ENCODE results near the gene FIGN.

GRCh38 chr2:163673522-163673921, 62.3 kb downstream of the FIGN start:
- TF ChIP-seq MAX (IDR thresholded peaks at IDR 0.05; ENCODE audit: insufficient read depth, insufficient read length) (no peak), EZH2 (IDR thresholded peaks at IDR 0.05; ENCODE audit: borderline replicate concordance, low read depth, low read length, severe bottlenecking) (no peak), CTCF (IDR thresholded peaks at IDR 0.05; ENCODE audit: extremely low read depth in 1 of 2, insufficient read depth in 1 of 2, low read depth in 1 of 2, low read length in 2 of 2) (no peak), POLR2AphosphoS5 (IDR thresholded peaks at IDR 0.05; ENCODE audit: insufficient read depth, low read depth, low read length) (no peak), POLR2A (IDR thresholded peaks at IDR 0.05; ENCODE audit: low read depth, low read length) (no peak), JUN (IDR thresholded peaks at IDR 0.05; ENCODE audit: borderline replicate concordance, insufficient read depth, insufficient read length, low read depth) (no peak)
